ENCODE measurements around the gene KCNJ5.

GRCh38 chr11:128895526-128895925 is 4.4 kb downstream of the KCNJ5 start:
- no peak for TF ChIP-seq PATZ1 (CRISPR knock-in tag; IDR thresholded peaks at IDR 0.05; ENCODE audit: borderline replicate concordance)
- TF ChIP-seq ZFP3 (CRISPR knock-in tag; IDR thresholded peaks at IDR 0.05): no peak
- TF ChIP-seq ISL1 (CRISPR knock-in tag; IDR thresholded peaks at IDR 0.05): no peak
- TF ChIP-seq ZC3H10 (CRISPR knock-in tag; IDR thresholded peaks at IDR 0.05): no peak
- TF ChIP-seq ZNF70 (CRISPR knock-in tag; IDR thresholded peaks at IDR 0.05): no peak
- TF ChIP-seq RARB (CRISPR knock-in tag; IDR thresholded peaks at IDR 0.05): no peak
- no peak for TF ChIP-seq ZNF565 (CRISPR knock-in tag; conservative IDR thresholded peaks at IDR 0.05; ENCODE audit: low read depth)
- no peak for TF ChIP-seq CSDC2 (CRISPR knock-in tag; IDR thresholded peaks at IDR 0.05)
- no peak for TF ChIP-seq ZFP30 (CRISPR knock-in tag; IDR thresholded peaks at IDR 0.05)
